IMR-90 (cell line): ENCODE results near the gene ASTN2. TPM values are rescaled to one million over a fixed set of nuclear protein-coding genes. Genes with fewer than 3 reads are reported as not detected.

Experiments used
- ATAC-seq: fragments of 200-7000 bp; cut with Tn5 transposase; 2 replicates; pipeline ENCODE4 v1.9.1; 2020; ENCODE audit warnings: low read depth, mild to moderate bottlenecking, moderate library complexity
- BruUV-seq: library from RNA; stranded (reverse); fragments of 400-500 nt; replicated peaks from 2 replicates; lab custom pipeline; 2021; lab: Mats Ljungman, UMichigan
- CTCF ChIA-PET: fragments of 300-600 bp; formaldehyde crosslinking; extraction: SDS; loops from one replicate; lab custom pipeline; 2021; ENCODE audit warnings: antibody characterized with exemption; lab: Yijun Ruan, JAX
- POLR2A ChIA-PET: fragments of 300-600 bp; sonication (Branson Sonifier 250); formaldehyde crosslinking; loops from one replicate; lab custom pipeline; 2022; ENCODE audit warnings: antibody characterized with exemption; ENCODE audit not compliant: unreplicated experiment; lab: Charles Lee
- DNase-seq: peaks from one replicate; pipeline ENCODE4 v3.0.0; 2013
- H2AFZ ChIP-seq: replicated peaks from 2 replicates; pipeline ENCODE3; 2013; ENCODE audit warnings: low read length, mild to moderate bottlenecking; ENCODE audit not compliant: poor library complexity
- H2AK5ac ChIP-seq: 2 replicates; pipeline ENCODE4 v1.6.1; 2013; ENCODE audit warnings: low read depth, low read length, inconsistent platforms
- H2AK9ac ChIP-seq: replicated peaks from 2 replicates; pipeline ENCODE3; 2013; ENCODE audit warnings: mild to moderate bottlenecking, low read depth, low read length, moderate library complexity; ENCODE audit not compliant: poor library complexity
- H2BK120ac ChIP-seq: 2 replicates; pipeline ENCODE4 v1.6.1; 2013; ENCODE audit warnings: low read depth, low read length, inconsistent platforms
- H2BK15ac ChIP-seq: 3 replicates; pipeline ENCODE4 v1.6.1; 2013; ENCODE audit warnings: low read depth, low read length, inconsistent platforms
- H2BK20ac ChIP-seq: 2 replicates; pipeline ENCODE4 v1.6.1; 2013; ENCODE audit warnings: low read depth, mild to moderate bottlenecking, inconsistent platforms, low read length, moderate library complexity
- H2BK5ac ChIP-seq: 2 replicates; pipeline ENCODE4 v1.6.1; 2013; ENCODE audit warnings: mild to moderate bottlenecking, low read depth, low read length, inconsistent platforms; ENCODE audit not compliant: poor library complexity, severe bottlenecking
- H3K14ac ChIP-seq: replicated peaks from 2 replicates; pipeline ENCODE4 v1.6.1; 2013; ENCODE audit warnings: low read depth, low read length, inconsistent platforms
- H3K18ac ChIP-seq: 2 replicates; pipeline ENCODE4 v1.6.1; 2013; ENCODE audit warnings: low read depth, low read length, control low read depth
- H3K23ac ChIP-seq: 2 replicates; pipeline ENCODE4 v1.6.1; 2013; ENCODE audit warnings: low read depth, low read length, inconsistent platforms
- H3K27ac ChIP-seq: 2 replicates; pipeline ENCODE4 v1.5.1; 2013; ENCODE audit warnings: mild to moderate bottlenecking, control low read depth, low read length; ENCODE audit not compliant: insufficient read depth
- H3K27me3 ChIP-seq: 2 replicates; pipeline ENCODE4 v1.6.1; 2013; ENCODE audit warnings: low read length; ENCODE audit not compliant: control insufficient read depth, insufficient read depth
- H3K36me3 ChIP-seq: 2 replicates; pipeline ENCODE4 v1.6.1; 2013; ENCODE audit warnings: low read length, mixed read lengths; ENCODE audit not compliant: control insufficient read depth, insufficient read depth
- H3K4ac ChIP-seq: 2 replicates; pipeline ENCODE4 v1.6.1; 2013; ENCODE audit warnings: low read depth, low read length, inconsistent platforms
- H3K4me1 ChIP-seq: 2 replicates; pipeline ENCODE4 v1.6.1; 2013; ENCODE audit warnings: low read length, mixed read lengths; ENCODE audit not compliant: control insufficient read depth, insufficient read depth
- H3K4me2 ChIP-seq: 2 replicates; pipeline ENCODE4 v1.6.1; 2013; ENCODE audit warnings: low read depth, mild to moderate bottlenecking, control low read depth, low read length, moderate library complexity
- H3K4me3 ChIP-seq: 2 replicates; pipeline ENCODE4 v1.5.1; 2013; ENCODE audit warnings: low read depth, mild to moderate bottlenecking, control low read depth, low read length, moderate library complexity; ENCODE audit not compliant: insufficient read depth
- H3K56ac ChIP-seq: 2 replicates; pipeline ENCODE4 v1.6.1; 2013; ENCODE audit warnings: low read length, inconsistent platforms; ENCODE audit not compliant: insufficient read depth; ENCODE audit errors: extremely low read depth
- H3K79me1 ChIP-seq, 2 experiments: 2 replicates each; pipeline ENCODE4 v1.6.1; 2013; ENCODE audit warnings: low read length in 2 of 2, inconsistent platforms in 1 of 2, low read depth in 1 of 2
- H3K9ac ChIP-seq: 2 replicates; pipeline ENCODE4 v1.6.1; 2013; ENCODE audit warnings: low read depth, low read length, control low read depth
- H3K9me1 ChIP-seq: 2 replicates; pipeline ENCODE4 v1.6.1; 2013; ENCODE audit warnings: low read length, inconsistent platforms; ENCODE audit not compliant: insufficient read depth
- H3K9me3 ChIP-seq: 2 replicates; pipeline ENCODE4 v1.6.1; 2013; ENCODE audit warnings: low read length; ENCODE audit not compliant: control insufficient read depth, insufficient read depth
- H4K20me1 ChIP-seq: 2 replicates; pipeline ENCODE4 v1.6.1; 2013; ENCODE audit warnings: low read length, inconsistent platforms; ENCODE audit not compliant: insufficient read depth
- H4K5ac ChIP-seq: 2 replicates; pipeline ENCODE4 v1.6.1; 2013; ENCODE audit warnings: mild to moderate bottlenecking, low read depth, low read length, control low read depth
- H4K8ac ChIP-seq, 2 experiments: 2 replicates each; pipeline ENCODE4 v1.6.1; 2013; ENCODE audit warnings: low read depth in 2 of 2, low read length in 2 of 2, control low read depth in 1 of 2, inconsistent platforms in 1 of 2
- H4K91ac ChIP-seq: 2 replicates; pipeline ENCODE4 v1.6.1; 2013; ENCODE audit warnings: low read depth, low read length, inconsistent platforms; ENCODE audit not compliant: insufficient read depth
- CEBPB ChIP-seq: IDR thresholded peaks from 2 replicates; pipeline ENCODE4 v1.6.1; 2012; ENCODE audit warnings: low read depth, low read length, improper control_type of control experiment
- CHD1 ChIP-seq: IDR thresholded peaks from 2 replicates; pipeline ENCODE4 v1.6.1; 2012; ENCODE audit warnings: low read depth, low read length, improper control_type of control experiment
- dilution Hi-C: fragments of 300-500 bp; cut with HindIII; formaldehyde crosslinking; loops from one replicate; pipeline ENCODE4 v1.14.3; 2018; ENCODE audit warnings: low sequenced_read_pairs; ENCODE audit not compliant: unreplicated experiment
- in situ Hi-C: fragments of 300-500 bp; cut with MboI; formaldehyde crosslinking; loops from 3 replicates; pipeline ENCODE4 v1.14.3; 2019; ENCODE audit warnings: low sequenced_read_pairs, inconsistent platforms, mixed read lengths
- intact Hi-C: fragments of 100-400 bp; cut with micrococcal nuclease; formaldehyde crosslinking; loops from 2 replicates; pipeline ENCODE4 v1.10.0; 2022
- polyA plus RNA-seq, 3 experiments: library from polyadenylated mRNA; depleted of rRNA; stranded (reverse); fragments of >200 nt; gene quantifications; 2 replicates each; pipeline ENCODE4 v1.2.3, GENCODE V29; 2012; ENCODE audit warnings: low replicate concordance in 1 of 3
- total RNA-seq: library from RNA; depleted of rRNA; stranded (reverse); fragments of >200 nt; gene quantifications from 2 replicates; pipeline ENCODE4 v1.2.3, GENCODE V29; 2012

ASTN2 gene
- total and polyA plus RNA-seq, 2 of the 4 experiments (the other 2 are of a cell fraction), result 3.8 to 6.8 TPM

DNA sequence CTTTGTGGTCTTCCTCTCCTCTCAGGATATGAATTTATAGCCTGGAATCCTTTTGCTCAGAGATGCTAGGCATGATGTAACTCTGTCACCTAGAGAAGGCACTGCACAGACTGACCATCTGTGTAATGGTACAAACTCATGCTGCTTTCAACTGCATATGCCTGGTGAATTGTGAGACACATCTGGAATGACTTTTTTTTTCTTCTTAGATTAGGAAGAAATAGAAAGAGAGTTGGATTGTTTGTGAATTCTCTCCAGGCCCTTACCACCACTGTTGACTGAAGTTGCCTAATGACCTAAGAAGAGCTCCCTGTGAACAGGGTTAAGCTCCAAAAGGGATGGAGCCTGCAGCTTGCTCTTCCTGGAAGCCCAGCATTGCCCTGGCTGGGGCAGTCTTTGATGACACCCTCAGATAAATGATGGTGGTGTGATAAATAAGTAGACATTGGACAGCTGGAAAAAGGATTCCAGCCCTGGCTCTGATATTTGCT, 775.6 kb downstream of the ASTN2 start:
- Histone ChIP-seq H3K27ac (no peak overlapping the region), H2AFZ (no peak overlapping the region), H3K36me3 (no peaks in the 10 kb centered on the region), H4K5ac (no peak overlapping the region), H3K4me3 (no peak overlapping the region), H3K4me1 (peaks cover 5% of the 10 kb centered on the region), H2BK15ac (no peak overlapping the region), H3K56ac (no peak overlapping the region), H3K14ac (no peak overlapping the region), H3K27me3 (no peaks in the 10 kb centered on the region), H4K20me1 (no peaks in the 10 kb centered on the region), H2BK5ac (no peak overlapping the region), H3K23ac (no peak overlapping the region), H2BK20ac (no peak overlapping the region), H3K4ac (no peak overlapping the region), H3K4me2 (no peak overlapping the region), H3K9me1 (no peaks in the 10 kb centered on the region), H2AK5ac (no peak overlapping the region), H4K8ac (no peak overlapping the region), H2BK120ac (no peak overlapping the region), H4K91ac (no peak overlapping the region), H2AK9ac (no peak overlapping the region), H3K18ac (no peak overlapping the region), H3K79me1 (no peaks in the 10 kb centered on the region), H3K9me3 (no peaks in the 10 kb centered on the region), H3K9ac (no peak overlapping the region)
- in situ Hi-C loops (no loop called here), dilution Hi-C loops (no loop called here), intact Hi-C loops (no loop called here)
- BruUV-seq, result no TSS peak
- TF ChIP-seq CEBPB, result peak; percentile 39; the same call in 1 of the 2 replicates
- TF ChIP-seq CHD1, result no peak
- ChIA-PET CTCF (no interaction called here), POLR2A (no interaction called here)
- ATAC-seq, result peak; percentile 50
- DNase-seq, result peak; percentile 55
